Keratinocyte (primary cell): Measurements from ENCODE around the gene KLF7. TPM values are rescaled to one million over a fixed set of nuclear protein-coding genes. Genes with fewer than 3 reads are reported as not detected.

ENCODE experiments used
- DNase-seq: peaks from one replicate; pipeline ENCODE4 v3.0.0-alpha.2; 2011; ENCODE audit warnings: low read depth, missing footprints, low spot score
- FAIRE-seq: peaks from 2 replicates; lab custom pipeline; 2011; peaks lifted over from hg19 to GRCh38; lab: Jason Lieb, UNC
- H2AFZ ChIP-seq: 2 replicates; pipeline ENCODE4 v1.6.0; 2012; ENCODE audit warnings: low read length, control low read depth, inconsistent platforms; ENCODE audit not compliant: control insufficient read depth
- H3K27ac ChIP-seq: 2 replicates; pipeline ENCODE4 v1.5.1; 2011; ENCODE audit warnings: low read length; ENCODE audit not compliant: control insufficient read depth, insufficient read depth
- H3K27me3 ChIP-seq: 3 replicates; pipeline ENCODE4 v1.6.0; 2011; ENCODE audit warnings: low read length; ENCODE audit not compliant: control insufficient read depth, insufficient read depth; ENCODE audit errors: extremely low read depth
- H3K36me3 ChIP-seq, 2 experiments: 2 replicates in 1 of 2; 3 replicates in 1 of 2; pipeline ENCODE4 v1.5.1; 2011; ENCODE audit warnings: low read length in 2 of 2, mild to moderate bottlenecking in 1 of 2; ENCODE audit not compliant: control insufficient read depth in 2 of 2, insufficient read depth in 2 of 2; ENCODE audit errors: extremely low read depth in 1 of 2
- H3K4me1 ChIP-seq: 3 replicates; pipeline ENCODE4 v1.5.1; 2011; ENCODE audit warnings: low read length; ENCODE audit not compliant: control insufficient read depth, insufficient read depth; ENCODE audit errors: extremely low read depth
- H3K4me2 ChIP-seq: 3 replicates; pipeline ENCODE4 v1.6.0; 2011; ENCODE audit warnings: low read depth, low read length; ENCODE audit not compliant: control insufficient read depth, insufficient read depth; ENCODE audit errors: extremely low read depth
- H3K4me3 ChIP-seq, 3 experiments: fragments of 200-600 bp in 1 of 3; sonication (generic) in 1 of 3; 2 replicates in 2 of 3; 3 replicates in 1 of 3; pipeline ENCODE4 v1.5.1; 2011 to 2016; ENCODE audit warnings: low read length in 3 of 3, mild to moderate bottlenecking in 3 of 3, control low read depth in 2 of 3, inconsistent platforms in 1 of 3, low read depth in 1 of 3, mixed read lengths in 1 of 3, mixed run types in 1 of 3, moderate library complexity in 1 of 3; ENCODE audit not compliant: control insufficient read depth in 2 of 3, insufficient read depth in 2 of 3; ENCODE audit errors: extremely low read depth in 1 of 3
- H3K79me2 ChIP-seq: 2 replicates; pipeline ENCODE4 v1.6.0; 2012; ENCODE audit warnings: low read length; ENCODE audit not compliant: control insufficient read depth, insufficient read depth
- H3K9ac ChIP-seq: 3 replicates; pipeline ENCODE4 v1.6.0; 2011; ENCODE audit warnings: low read length; ENCODE audit not compliant: control insufficient read depth, insufficient read depth; ENCODE audit errors: extremely low read depth
- H3K9me1 ChIP-seq: 3 replicates; pipeline ENCODE4 v1.6.0; 2011; ENCODE audit warnings: low read length; ENCODE audit not compliant: control insufficient read depth, insufficient read depth; ENCODE audit errors: extremely low read depth
- H3K9me3 ChIP-seq: 2 replicates; pipeline ENCODE4 v1.5.1; 2012; ENCODE audit warnings: low read depth, low read length; ENCODE audit not compliant: control insufficient read depth
- H4K20me1 ChIP-seq: 3 replicates; pipeline ENCODE4 v1.6.0; 2011; ENCODE audit warnings: low read length; ENCODE audit not compliant: control insufficient read depth, insufficient read depth; ENCODE audit errors: extremely low read depth
- EZH2 ChIP-seq: IDR thresholded peaks from one replicate; pipeline ENCODE4 v1.6.1; 2012; ENCODE audit warnings: inconsistent platforms, mild to moderate bottlenecking, low read length, moderate library complexity
- dilution Hi-C: fragments of 300-500 bp; cut with MboI; formaldehyde crosslinking; loops from one replicate; pipeline ENCODE4 v1.7.0; 2020; ENCODE audit warnings: low sequenced_read_pairs; ENCODE audit not compliant: extremely low pct_ligation_motif_present
- polyA plus RNA-seq, 5 experiments: library from polyadenylated mRNA; depleted of rRNA in 3 of 5; stranded (reverse) in 3 of 5; stranded (forward) in 1 of 5; unstranded in 1 of 5; fragments of >200 nt; gene quantifications; 1 replicate in 1 of 5; 2 replicates in 3 of 5; 3 replicates in 1 of 5; pipeline versions ENCODE4 v1.2.1 to v1.2.3, GENCODE V29; 2011 to 2012; ENCODE audit warnings: missing spikeins in 2 of 5, low read depth in 1 of 5, low replicate concordance in 1 of 5
- TF ChIP-seq, protein P1 (sequence below), 3 experiments: IDR thresholded peaks in 1 of 3; conservative IDR thresholded peaks in 1 of 3; optimal IDR thresholded peaks in 1 of 3; 2 replicates in 2 of 3; 3 replicates in 1 of 3; pipeline versions ENCODE3 to v1.5.1; 2011; ENCODE audit warnings: low read length in 3 of 3, mild to moderate bottlenecking in 3 of 3, moderate library complexity in 2 of 3, control low read depth in 1 of 3, inconsistent platforms in 1 of 3; ENCODE audit not compliant: insufficient read depth in 2 of 3; ENCODE audit errors: extremely low read depth in 1 of 3

KLF7 gene
- polyA plus RNA-seq, 1 donor (not counting 4 experiments of a cell fraction or from before 2014, with no cell fraction given) = 44.7 TPM

DNA sequence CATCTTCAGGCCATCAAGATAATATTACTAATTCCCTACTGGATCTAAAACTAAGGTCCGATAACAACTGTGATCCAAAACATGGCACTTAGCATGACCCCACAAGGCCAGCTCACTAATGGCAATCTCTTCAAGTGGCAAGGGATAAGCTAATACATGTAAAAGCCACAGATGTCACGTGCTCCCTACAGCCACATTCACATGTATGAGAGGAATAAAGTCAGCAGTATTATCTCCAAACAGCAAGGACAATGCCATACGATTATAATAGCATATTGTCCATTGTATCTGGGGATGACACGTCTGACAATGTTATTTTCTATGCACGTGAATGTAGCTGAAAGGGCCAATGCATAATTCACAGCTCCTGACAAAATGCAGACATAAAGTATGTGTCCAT is 56.0 kb downstream of the KLF7 start:
- TF ChIP-seq, protein P1, sequence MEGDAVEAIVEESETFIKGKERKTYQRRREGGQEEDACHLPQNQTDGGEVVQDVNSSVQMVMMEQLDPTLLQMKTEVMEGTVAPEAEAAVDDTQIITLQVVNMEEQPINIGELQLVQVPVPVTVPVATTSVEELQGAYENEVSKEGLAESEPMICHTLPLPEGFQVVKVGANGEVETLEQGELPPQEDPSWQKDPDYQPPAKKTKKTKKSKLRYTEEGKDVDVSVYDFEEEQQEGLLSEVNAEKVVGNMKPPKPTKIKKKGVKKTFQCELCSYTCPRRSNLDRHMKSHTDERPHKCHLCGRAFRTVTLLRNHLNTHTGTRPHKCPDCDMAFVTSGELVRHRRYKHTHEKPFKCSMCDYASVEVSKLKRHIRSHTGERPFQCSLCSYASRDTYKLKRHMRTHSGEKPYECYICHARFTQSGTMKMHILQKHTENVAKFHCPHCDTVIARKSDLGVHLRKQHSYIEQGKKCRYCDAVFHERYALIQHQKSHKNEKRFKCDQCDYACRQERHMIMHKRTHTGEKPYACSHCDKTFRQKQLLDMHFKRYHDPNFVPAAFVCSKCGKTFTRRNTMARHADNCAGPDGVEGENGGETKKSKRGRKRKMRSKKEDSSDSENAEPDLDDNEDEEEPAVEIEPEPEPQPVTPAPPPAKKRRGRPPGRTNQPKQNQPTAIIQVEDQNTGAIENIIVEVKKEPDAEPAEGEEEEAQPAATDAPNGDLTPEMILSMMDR (optimal IDR thresholded peaks at IDR 0.05 in 1 of 3, IDR thresholded peaks at IDR 0.05 in 1 of 3, conservative IDR thresholded peaks at IDR 0.05 in 1 of 3; ENCODE audit: extremely low read depth in 1 of 3, insufficient read depth in 2 of 3, low read length in 3 of 3) = no peak
- no peak for TF ChIP-seq EZH2
- Histone ChIP-seq H3K27ac (no peak overlapping the region), H3K4me1 (no peaks in the 10 kb centered on the region), H3K9ac (no peak overlapping the region), H3K4me3 (no peak overlapping the region), H3K9me3 (no peaks in the 10 kb centered on the region), H3K79me2 (peaks cover 95% of the 10 kb centered on the region), H3K9me1 (no peaks in the 10 kb centered on the region), H2AFZ (no peak overlapping the region), H3K36me3 (peaks cover 29 to 60% of the 10 kb centered on the region in 2 experiments), H4K20me1 (peaks cover 3% of the 10 kb centered on the region), H3K27me3 (no peaks in the 10 kb centered on the region), H3K4me2 (no peak overlapping the region)
- FAIRE-seq (peak; percentile 9), DNase-seq (no peak)
- dilution Hi-C loops = no loop called here

DNA sequence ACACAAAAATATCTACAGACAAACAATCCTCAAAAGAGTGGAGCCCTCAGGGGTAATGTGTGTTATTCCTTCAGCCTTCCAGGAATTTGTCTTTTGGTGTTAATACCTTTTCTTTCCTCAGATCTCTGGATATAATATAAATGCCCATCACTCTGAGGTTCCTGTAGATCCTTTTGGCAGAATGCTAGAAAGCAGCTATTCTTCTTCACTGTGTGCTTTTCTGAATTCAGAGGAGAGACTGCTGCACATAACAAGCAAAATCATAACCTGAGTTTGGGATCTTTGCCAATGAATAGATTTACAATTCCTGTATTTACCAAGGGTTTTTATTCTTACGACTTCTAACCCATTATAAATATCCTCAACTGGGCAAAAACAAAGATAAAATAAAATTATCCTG is 57.3 kb downstream of the KLF7 start:
- Histone ChIP-seq H3K27ac (no peak overlapping the region), H3K4me2 (no peak overlapping the region), H3K9ac (no peak overlapping the region), H4K20me1 (no peaks in the 10 kb centered on the region), H3K4me3 (no peak overlapping the region), H3K9me1 (no peaks in the 10 kb centered on the region), H3K9me3 (no peaks in the 10 kb centered on the region), H3K27me3 (no peaks in the 10 kb centered on the region), H3K79me2 (peaks cover 95% of the 10 kb centered on the region), H3K36me3 (peaks cover 27 to 56% of the 10 kb centered on the region in 2 experiments), H3K4me1 (no peaks in the 10 kb centered on the region), H2AFZ (no peak overlapping the region)
- dilution Hi-C loops = no loop called here
- DNase-seq (no peak), FAIRE-seq (no peak)
- TF ChIP-seq EZH2 = no peak
- TF ChIP-seq, protein P1 (optimal IDR thresholded peaks at IDR 0.05 in 1 of 3, IDR thresholded peaks at IDR 0.05 in 1 of 3, conservative IDR thresholded peaks at IDR 0.05 in 1 of 3; ENCODE audit: extremely low read depth in 1 of 3, insufficient read depth in 2 of 3, low read length in 3 of 3) = no peak
